ENCODE measurements around the gene VGLL3. TPM values are rescaled to one million over a fixed set of nuclear protein-coding genes. Genes with fewer than 3 reads are reported as not detected.

VGLL3 gene
- total RNA-seq, 1 experiment from 2014 or later = 0.15 TPM

DNA sequence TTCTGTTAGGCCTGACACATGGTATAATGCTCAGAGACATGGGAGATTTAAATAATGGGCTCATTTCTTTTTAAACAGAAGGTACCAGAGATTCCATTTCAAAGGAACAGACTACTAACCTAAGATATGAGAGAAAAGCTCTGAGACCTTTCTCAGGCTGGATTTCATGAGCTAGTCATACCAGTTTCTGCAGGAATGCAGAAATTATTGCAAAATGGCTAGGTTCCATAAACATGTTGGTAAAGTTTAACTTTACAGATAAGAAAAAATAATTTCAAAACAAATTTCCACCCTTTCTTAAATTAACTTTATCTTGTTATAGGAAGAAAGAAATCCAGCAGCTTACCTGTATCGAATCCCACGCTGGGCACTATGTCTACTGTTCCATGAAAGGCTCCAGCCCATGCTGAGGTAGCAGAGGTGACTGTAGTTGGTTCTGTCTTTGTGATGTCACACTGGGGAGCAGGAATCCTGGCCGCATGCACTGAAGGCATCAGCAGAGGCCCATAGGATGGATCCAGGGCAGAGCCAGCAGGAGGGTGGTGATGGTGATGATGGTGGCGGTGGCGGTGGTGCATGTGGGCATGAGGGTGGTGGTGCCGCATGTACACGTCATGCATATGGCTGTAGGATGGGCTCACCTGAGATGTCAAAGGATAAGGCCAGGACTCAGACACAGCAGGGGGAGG is 22.6 kb downstream of the VGLL3 start:
- no TSS peak for BruUV-seq (replicated peaks)
- Histone ChIP-seq H3K9me3 (ENCODE audit: control insufficient read depth, insufficient read depth, low read depth, low read length) (no peaks in the 10 kb centered on the region), H3K4me3 (ENCODE audit: low read depth in 2 of 2, low read length in 2 of 2) (no peak overlapping the region), H3K36me3 (ENCODE audit: control insufficient read depth, insufficient read depth, low read length) (no peaks in the 10 kb centered on the region), H3K4me1 (ENCODE audit: control insufficient read depth, insufficient read depth, low read length) (no peaks in the 10 kb centered on the region), H3K27me3 (ENCODE audit: control insufficient read depth, insufficient read depth, low read length) (no peaks in the 10 kb centered on the region), H3K27ac (ENCODE audit: low read length) (no peak overlapping the region)
- DNase-seq (ENCODE audit: low read depth, low spot score) (no peak), ATAC-seq (no peak)
- ChIA-PET CTCF (no interaction called here), POLR2A (no interaction called here)
- intact Hi-C loops (cut with micrococcal nuclease; ENCODE audit: unreplicated experiment) (loop anchor here (5.0 kb wide), 1 partner anchor 114 kb away; no protein-coding TSS in a partner anchor), in situ Hi-C loops (cut with HindIII; ENCODE audit: low pct_unique_long_range_greater_than_20kb, low sequenced_read_pairs) (no loop called here)
- TF ChIP-seq SIN3A (IDR thresholded peaks at IDR 0.05; ENCODE audit: borderline replicate concordance, insufficient read depth, low read depth, low read length) (no peak), POLR2AphosphoS5 (IDR thresholded peaks at IDR 0.05; ENCODE audit: low read depth, low read length) (no peak), TCF7L2 (IDR thresholded peaks at IDR 0.05; ENCODE audit: low read depth, low read length) (no peak)
- TF ChIP-seq, protein P1, sequence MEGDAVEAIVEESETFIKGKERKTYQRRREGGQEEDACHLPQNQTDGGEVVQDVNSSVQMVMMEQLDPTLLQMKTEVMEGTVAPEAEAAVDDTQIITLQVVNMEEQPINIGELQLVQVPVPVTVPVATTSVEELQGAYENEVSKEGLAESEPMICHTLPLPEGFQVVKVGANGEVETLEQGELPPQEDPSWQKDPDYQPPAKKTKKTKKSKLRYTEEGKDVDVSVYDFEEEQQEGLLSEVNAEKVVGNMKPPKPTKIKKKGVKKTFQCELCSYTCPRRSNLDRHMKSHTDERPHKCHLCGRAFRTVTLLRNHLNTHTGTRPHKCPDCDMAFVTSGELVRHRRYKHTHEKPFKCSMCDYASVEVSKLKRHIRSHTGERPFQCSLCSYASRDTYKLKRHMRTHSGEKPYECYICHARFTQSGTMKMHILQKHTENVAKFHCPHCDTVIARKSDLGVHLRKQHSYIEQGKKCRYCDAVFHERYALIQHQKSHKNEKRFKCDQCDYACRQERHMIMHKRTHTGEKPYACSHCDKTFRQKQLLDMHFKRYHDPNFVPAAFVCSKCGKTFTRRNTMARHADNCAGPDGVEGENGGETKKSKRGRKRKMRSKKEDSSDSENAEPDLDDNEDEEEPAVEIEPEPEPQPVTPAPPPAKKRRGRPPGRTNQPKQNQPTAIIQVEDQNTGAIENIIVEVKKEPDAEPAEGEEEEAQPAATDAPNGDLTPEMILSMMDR (IDR thresholded peaks at IDR 0.05) = no peak
- TF ChIP-seq, protein P2, sequence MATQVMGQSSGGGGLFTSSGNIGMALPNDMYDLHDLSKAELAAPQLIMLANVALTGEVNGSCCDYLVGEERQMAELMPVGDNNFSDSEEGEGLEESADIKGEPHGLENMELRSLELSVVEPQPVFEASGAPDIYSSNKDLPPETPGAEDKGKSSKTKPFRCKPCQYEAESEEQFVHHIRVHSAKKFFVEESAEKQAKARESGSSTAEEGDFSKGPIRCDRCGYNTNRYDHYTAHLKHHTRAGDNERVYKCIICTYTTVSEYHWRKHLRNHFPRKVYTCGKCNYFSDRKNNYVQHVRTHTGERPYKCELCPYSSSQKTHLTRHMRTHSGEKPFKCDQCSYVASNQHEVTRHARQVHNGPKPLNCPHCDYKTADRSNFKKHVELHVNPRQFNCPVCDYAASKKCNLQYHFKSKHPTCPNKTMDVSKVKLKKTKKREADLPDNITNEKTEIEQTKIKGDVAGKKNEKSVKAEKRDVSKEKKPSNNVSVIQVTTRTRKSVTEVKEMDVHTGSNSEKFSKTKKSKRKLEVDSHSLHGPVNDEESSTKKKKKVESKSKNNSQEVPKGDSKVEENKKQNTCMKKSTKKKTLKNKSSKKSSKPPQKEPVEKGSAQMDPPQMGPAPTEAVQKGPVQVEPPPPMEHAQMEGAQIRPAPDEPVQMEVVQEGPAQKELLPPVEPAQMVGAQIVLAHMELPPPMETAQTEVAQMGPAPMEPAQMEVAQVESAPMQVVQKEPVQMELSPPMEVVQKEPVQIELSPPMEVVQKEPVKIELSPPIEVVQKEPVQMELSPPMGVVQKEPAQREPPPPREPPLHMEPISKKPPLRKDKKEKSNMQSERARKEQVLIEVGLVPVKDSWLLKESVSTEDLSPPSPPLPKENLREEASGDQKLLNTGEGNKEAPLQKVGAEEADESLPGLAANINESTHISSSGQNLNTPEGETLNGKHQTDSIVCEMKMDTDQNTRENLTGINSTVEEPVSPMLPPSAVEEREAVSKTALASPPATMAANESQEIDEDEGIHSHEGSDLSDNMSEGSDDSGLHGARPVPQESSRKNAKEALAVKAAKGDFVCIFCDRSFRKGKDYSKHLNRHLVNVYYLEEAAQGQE (IDR thresholded peaks at IDR 0.05; ENCODE audit: insufficient read depth in 1 of 2, low read depth in 2 of 2, low read length in 1 of 2) = no peak

DNA sequence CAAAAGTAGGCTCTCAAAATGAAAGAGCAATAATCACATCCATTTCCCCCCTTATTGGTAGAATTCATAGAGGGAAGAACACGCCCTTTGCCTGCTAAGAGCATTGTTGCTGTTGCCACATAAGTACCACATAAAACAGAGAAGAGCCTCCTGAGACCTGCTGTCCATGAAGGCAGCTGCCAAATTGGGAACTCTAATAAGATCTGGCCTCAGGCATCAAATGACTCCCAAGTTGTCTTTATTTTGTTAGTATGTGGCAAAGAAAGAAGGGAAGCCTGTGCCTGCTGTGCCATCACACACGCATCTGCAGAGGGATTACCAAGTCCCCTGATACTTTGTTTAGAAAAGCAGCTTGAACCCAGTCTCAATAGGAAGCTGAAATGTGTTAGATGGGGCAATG is 23.9 kb downstream of the VGLL3 start:
- POLR2A ChIA-PET = no interaction called here

More for the DNA sequence above, 23.9 kb downstream of the VGLL3 start:
- H3K9me3 ChIP-seq (ENCODE audit: control insufficient read depth, insufficient read depth, low read depth, low read length) = no peaks in the 10 kb centered on the region
- in situ Hi-C loops (cut with HindIII; ENCODE audit: low pct_unique_long_range_greater_than_20kb, low sequenced_read_pairs) = no loop called here
- intact Hi-C loops (cut with micrococcal nuclease; ENCODE audit: unreplicated experiment) = loop anchor here (5.0 kb wide), 1 partner anchor 115 kb away; no protein-coding TSS in a partner anchor
- BruUV-seq (replicated peaks) = no TSS peak
- no peaks in the 10 kb centered on the region for H3K4me1 ChIP-seq (ENCODE audit: control insufficient read depth, insufficient read depth, low read length)
- CTCF ChIA-PET = no interaction called here
- TF ChIP-seq, protein P1 (IDR thresholded peaks at IDR 0.05) = no peak
- TF ChIP-seq, protein P2 (IDR thresholded peaks at IDR 0.05; ENCODE audit: insufficient read depth in 1 of 2, low read depth in 2 of 2, low read length in 1 of 2) = no peak
- no peak for TF ChIP-seq SIN3A (IDR thresholded peaks at IDR 0.05; ENCODE audit: borderline replicate concordance, insufficient read depth, low read depth, low read length)
- TF ChIP-seq TCF7L2 (IDR thresholded peaks at IDR 0.05; ENCODE audit: low read depth, low read length) = no peak
- TF ChIP-seq POLR2AphosphoS5 (IDR thresholded peaks at IDR 0.05; ENCODE audit: low read depth, low read length) = no peak
- H3K4me3 ChIP-seq (ENCODE audit: low read depth in 2 of 2, low read length in 2 of 2) = no peak overlapping the region
- no peak for DNase-seq (ENCODE audit: low read depth, low spot score)
- no peaks in the 10 kb centered on the region for H3K36me3 ChIP-seq (ENCODE audit: control insufficient read depth, insufficient read depth, low read length)
- H3K27me3 ChIP-seq (ENCODE audit: control insufficient read depth, insufficient read depth, low read length) = no peaks in the 10 kb centered on the region
- no peak overlapping the region for H3K27ac ChIP-seq (ENCODE audit: low read length)
- no peak for ATAC-seq
